ENCODE measurements around the gene NGB.

DNA sequence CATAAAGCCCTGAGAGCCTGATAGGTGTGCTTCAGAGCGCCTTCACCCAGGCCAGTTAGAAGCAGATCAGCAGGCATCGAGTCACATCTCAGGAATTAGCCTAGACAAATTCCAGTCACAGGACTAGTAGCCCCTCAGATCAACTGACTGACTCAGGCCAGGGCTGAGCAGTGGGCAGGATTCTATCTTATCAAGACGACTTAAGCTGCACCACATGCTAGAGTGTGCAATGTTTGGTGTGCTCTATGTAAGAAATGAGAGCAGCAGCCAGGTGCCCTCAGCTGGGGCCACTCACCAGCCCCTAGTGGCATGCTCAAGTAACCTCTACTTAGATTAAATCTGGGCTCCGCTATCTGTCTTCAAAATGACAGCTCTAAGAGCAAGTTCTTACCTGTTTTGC, 19.7 kb upstream of the NGB start:
- TF ChIP-seq POLR2AphosphoS5 (IDR thresholded peaks at IDR 0.05; ENCODE audit: borderline replicate concordance, low read depth, low read length) (no peak), EZH2 (IDR thresholded peaks at IDR 0.05) (no peak), FOXP2 (optimal IDR thresholded peaks at IDR 0.05; ENCODE audit: control extremely low read depth, extremely low read length, insufficient read depth) (no peak)

Data from SK-N-MC (cell line).